Ovary (tissue), 9 donors: ENCODE measurements around the gene TOMM7. TPM values are rescaled to one million over a fixed set of nuclear protein-coding genes. Genes with fewer than 3 reads are reported as not detected.

Source experiments
- DNase-seq, 5 donors: peaks; one replicate each; pipeline ENCODE4 v3.0.0-alpha.2; 2019 to 2020
- H3K27ac ChIP-seq, 2 donors: fragments of 200-600 bp; one replicate each; pipeline versions ENCODE4 v1.5.1 to v1.8.0; 2019 to 2022
- H3K27me3 ChIP-seq: fragments of 200-600 bp; one replicate; pipeline ENCODE4 v1.8.0; 2022
- H3K36me3 ChIP-seq: fragments of 200-600 bp; sonication (generic); one replicate; pipeline ENCODE4 v1.5.1; 2019
- H3K4me1 ChIP-seq: one replicate; pipeline ENCODE4 v1.8.1; 2013; ENCODE audit warnings: mild to moderate bottlenecking, moderate library complexity; ENCODE audit not compliant: insufficient read depth
- H3K4me3 ChIP-seq: fragments of 200-600 bp; sonication (generic); one replicate; pipeline ENCODE4 v1.5.1; 2017
- H3K9me3 ChIP-seq, 2 donors: fragments of 200-600 bp in 1 of 2; sonication (generic) in 1 of 2; one replicate each; pipeline versions ENCODE4 v1.5.1 to v1.8.1; 2013 to 2019; ENCODE audit warnings: mild to moderate bottlenecking in 1 of 2, moderate library complexity in 1 of 2
- EP300 ChIP-seq: sonication (generic); formaldehyde crosslinking; IDR thresholded peaks from one replicate; pipeline ENCODE4 v1.6.1; 2017; ENCODE audit warnings: antibody characterized with exemption
- POLR2A ChIP-seq: fragments of 450-650 bp; IDR thresholded peaks from one replicate; pipeline ENCODE4 v1.6.1; 2017; ENCODE audit warnings: antibody characterized with exemption, mild to moderate bottlenecking, moderate library complexity
- WGBS, 3 donors: extraction: QIAGEN DNeasy Blood & Tissue Kit in 1 of 3; methylation state at CpG; one replicate each; pipeline versions ENCODE4 v1.1.5 to v1.1.7; 2013 to 2017; 5-methylcytosine and 5-hydroxymethylcytosine counted together
- intact Hi-C, 4 donors: fragments of 100-400 bp; cut with DNase I; formaldehyde crosslinking; loops; one replicate each; pipeline versions ENCODE4 v1.11.0 to v1.15.1; 2022 to 2023
- polyA plus RNA-seq, 2 donors: library from polyadenylated mRNA; stranded (reverse); fragments of 200-250 nt in 1 of 2; fragments of 350-450 nt in 1 of 2; fragmentation: Illumina TruSeq in 1 of 2; extraction: RNeasy Lipid Tissue Mini Kit (QIAGEN cat#74804) in 1 of 2; gene quantifications; one replicate each; pipeline ENCODE4 v1.2.3, GENCODE V29; 2013 to 2014
- total RNA-seq, 7 donors: library from RNA; depleted of rRNA in 2 of 7; stranded (reverse); fragments of >200 nt in 2 of 7; fragmentation: NEBNext Ultra II Directional in 3 of 7; extraction: Animal tissue kit (Norgen Biotek cat#: 25700) in 3 of 7; gene quantifications; one replicate each; pipeline versions ENCODE4 v1.1.0 to v1.2.4, GENCODE V29; 2016 to 2023
- TF ChIP-seq, protein P1 (sequence below), 3 donors: fragments of 450-650 bp in 2 of 3; fragments of 200-600 bp in 1 of 3; IDR thresholded peaks; one replicate each; pipeline versions ENCODE4 v1.5.1 to v1.8.0; 2016 to 2022; ENCODE audit warnings: antibody characterized with exemption in 3 of 3, mild to moderate bottlenecking in 1 of 3
- donor health status: DM: no; HTN: no; CAD: no; lungs with moderate emphysema.
- donor health status: DM: no; HTN: no; CAD: no.
- donor health status: Bipolar disorder and iron deficiency.
- donor health status: DM: yes; HTN: yes; CAD: no.
- donor health status: DM: no; HTN: no; CAD: no.
- donor health status: DM: yes; HTN: yes; CAD: no.

TOMM7 gene
- total and polyA plus RNA-seq, 9 donors: 267 to 869 (median 586) TPM

DNA sequence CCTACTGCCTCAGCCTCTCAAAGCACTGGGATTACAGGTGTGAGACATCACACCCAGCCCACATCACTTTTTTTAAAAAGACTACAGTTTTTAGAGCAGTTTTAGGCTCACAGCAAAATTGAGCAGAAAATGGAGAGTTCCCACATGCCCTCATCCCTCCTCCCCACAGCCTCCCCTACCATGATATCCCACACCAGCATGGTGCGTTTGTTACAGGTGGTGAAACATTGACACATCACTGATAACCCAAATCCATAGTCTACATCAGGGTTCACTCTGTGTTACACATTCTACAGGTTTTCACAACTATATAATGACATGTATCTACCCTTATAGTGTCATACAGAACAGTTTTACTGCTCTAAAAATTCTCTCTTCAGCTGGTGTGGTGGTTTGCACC is 24.3 kb upstream of the TOMM7 start:
- DNase-seq: no peak
- H3K27ac ChIP-seq: no peak overlapping the region
- H3K27me3 ChIP-seq: no peaks in the 10 kb centered on the region
- WGBS, 3 donors: 67 to 76% (median 68%) methylated on average over 1 of the region's 1 CpG
- H3K4me1 ChIP-seq: no peaks in the 10 kb centered on the region
- TF ChIP-seq EP300: no peak
- TF ChIP-seq POLR2A: no peak
- TF ChIP-seq, protein P1, sequence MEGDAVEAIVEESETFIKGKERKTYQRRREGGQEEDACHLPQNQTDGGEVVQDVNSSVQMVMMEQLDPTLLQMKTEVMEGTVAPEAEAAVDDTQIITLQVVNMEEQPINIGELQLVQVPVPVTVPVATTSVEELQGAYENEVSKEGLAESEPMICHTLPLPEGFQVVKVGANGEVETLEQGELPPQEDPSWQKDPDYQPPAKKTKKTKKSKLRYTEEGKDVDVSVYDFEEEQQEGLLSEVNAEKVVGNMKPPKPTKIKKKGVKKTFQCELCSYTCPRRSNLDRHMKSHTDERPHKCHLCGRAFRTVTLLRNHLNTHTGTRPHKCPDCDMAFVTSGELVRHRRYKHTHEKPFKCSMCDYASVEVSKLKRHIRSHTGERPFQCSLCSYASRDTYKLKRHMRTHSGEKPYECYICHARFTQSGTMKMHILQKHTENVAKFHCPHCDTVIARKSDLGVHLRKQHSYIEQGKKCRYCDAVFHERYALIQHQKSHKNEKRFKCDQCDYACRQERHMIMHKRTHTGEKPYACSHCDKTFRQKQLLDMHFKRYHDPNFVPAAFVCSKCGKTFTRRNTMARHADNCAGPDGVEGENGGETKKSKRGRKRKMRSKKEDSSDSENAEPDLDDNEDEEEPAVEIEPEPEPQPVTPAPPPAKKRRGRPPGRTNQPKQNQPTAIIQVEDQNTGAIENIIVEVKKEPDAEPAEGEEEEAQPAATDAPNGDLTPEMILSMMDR (IDR thresholded peaks at IDR 0.05): no peak
- H3K36me3 ChIP-seq: no peaks in the 10 kb centered on the region
- intact Hi-C loops: no loop called here
- no peaks in the 10 kb centered on the region for H3K9me3 ChIP-seq
- H3K4me3 ChIP-seq: no peak overlapping the region

DNA sequence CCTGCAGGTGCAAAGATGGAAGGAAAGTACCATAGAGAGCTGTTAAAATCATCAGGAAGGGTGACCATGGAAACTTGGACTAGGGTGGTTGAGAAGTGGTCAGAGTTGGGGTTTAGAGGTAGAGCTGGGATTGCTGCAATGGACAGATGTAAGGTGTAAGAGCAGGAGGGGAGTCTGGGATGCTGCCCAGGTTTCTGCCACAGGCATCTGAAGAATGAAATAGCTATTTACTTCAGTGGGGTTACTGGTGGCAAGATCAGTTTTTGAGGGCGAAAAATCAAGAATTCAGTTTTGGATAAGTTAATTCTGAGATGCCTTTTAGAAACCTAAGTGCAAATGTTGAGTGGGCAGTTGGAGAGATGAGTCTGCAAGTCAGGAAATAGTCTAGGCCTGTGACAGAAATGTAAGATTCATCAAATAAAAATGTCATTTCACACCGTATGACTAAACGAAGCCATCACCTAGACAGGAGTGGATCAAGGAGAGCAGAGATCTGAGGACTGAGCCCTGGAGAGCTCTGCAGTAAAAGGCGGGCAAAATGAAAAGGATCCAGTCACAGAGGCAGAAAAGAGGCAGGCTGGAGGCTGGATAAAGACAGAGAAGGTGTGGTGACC is 22.7 kb upstream of the TOMM7 start:
- Histone ChIP-seq H3K27ac (no peak overlapping the region), H3K36me3 (no peaks in the 10 kb centered on the region), H3K4me1 (no peaks in the 10 kb centered on the region), H3K9me3 (no peaks in the 10 kb centered on the region), H3K27me3 (no peaks in the 10 kb centered on the region), H3K4me3 (no peak overlapping the region)
- WGBS, 3 donors: 84 to 90% (median 90%) methylated on average over 4 of the region's 4 CpGs
- no peak for DNase-seq
- TF ChIP-seq, protein P1 (IDR thresholded peaks at IDR 0.05): no peak
- TF ChIP-seq EP300 (no peak), POLR2A (no peak)
- intact Hi-C loops: no loop called here

DNA sequence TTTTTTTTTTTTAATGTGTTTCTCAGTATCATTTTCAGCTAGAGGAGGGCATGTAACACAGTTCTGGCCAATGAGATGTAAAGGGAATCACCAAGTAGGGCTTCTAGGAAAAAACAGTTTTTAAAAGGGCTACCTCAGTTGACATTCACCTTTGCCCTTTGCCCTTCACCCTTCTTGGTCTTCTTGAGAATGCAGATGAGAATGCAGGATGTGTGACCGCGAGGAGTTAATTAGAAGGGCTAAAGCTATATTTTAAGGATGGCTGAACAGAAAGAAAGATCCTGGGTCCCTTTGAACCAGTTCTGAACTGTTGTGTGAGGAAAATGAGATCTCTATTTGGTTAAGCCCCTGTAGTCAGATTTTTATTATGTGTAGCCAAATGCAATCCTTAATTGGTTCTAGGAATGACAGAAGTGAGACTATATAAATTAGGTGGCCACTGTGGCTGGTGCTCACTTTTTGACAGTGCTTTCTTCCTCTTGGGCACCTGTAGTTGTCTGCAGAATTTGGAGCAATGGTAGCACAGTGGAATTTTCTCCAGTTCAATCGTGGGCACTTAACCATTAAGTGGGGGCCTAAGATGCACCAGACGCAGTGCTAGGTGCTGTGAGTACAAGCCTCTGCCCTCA is 21.1 kb upstream of the TOMM7 start:
- 56 to 76% (median 73%) methylated on average over 4 of the region's 4 CpGs for WGBS, 3 donors
- Histone ChIP-seq H3K27me3 (no peaks in the 10 kb centered on the region), H3K9me3 (no peaks in the 10 kb centered on the region), H3K27ac (no peak overlapping the region), H3K36me3 (no peaks in the 10 kb centered on the region), H3K4me3 (no peak overlapping the region), H3K4me1 (no peaks in the 10 kb centered on the region)
- intact Hi-C loops: no loop called here
- TF ChIP-seq, protein P1 (IDR thresholded peaks at IDR 0.05): no peak
- no peak for TF ChIP-seq EP300
- no peak for DNase-seq

DNA sequence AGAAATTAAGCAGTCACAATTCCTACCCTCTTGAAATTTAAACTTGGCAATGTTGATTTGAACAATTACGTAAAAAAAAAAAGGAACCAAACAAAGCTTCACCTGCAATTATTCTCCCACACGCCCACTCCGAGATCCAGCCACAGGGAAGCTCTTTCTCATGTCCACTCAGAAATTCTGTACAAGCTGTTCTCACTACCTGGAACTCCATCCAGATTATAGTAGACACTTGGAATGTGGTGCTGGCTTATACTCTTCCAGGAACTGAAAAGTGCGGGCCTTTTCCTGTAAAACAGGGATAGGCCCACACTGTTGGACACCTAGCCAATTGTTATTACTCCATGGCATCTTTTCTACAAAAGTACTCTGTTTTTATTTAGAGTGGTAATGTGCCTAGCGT is 20.3 kb upstream of the TOMM7 start:
- intact Hi-C loops: no loop called here
- H3K9me3 ChIP-seq: no peaks in the 10 kb centered on the region
- no peaks in the 10 kb centered on the region for H3K4me1 ChIP-seq
- no peak overlapping the region for H3K4me3 ChIP-seq
- H3K36me3 ChIP-seq: no peaks in the 10 kb centered on the region
- no peak for TF ChIP-seq POLR2A
- TF ChIP-seq, protein P1 (IDR thresholded peaks at IDR 0.05): no peak
- no peak for TF ChIP-seq EP300
- no peaks in the 10 kb centered on the region for H3K27me3 ChIP-seq
- no peak for DNase-seq
- WGBS, 3 donors: 48 to 88% (median 69%) methylated on average over 5 of the region's 5 CpGs
- no peak overlapping the region for H3K27ac ChIP-seq
